Lower leg skin (tissue), 3 donors: ENCODE results near the gene LSG1.

Experiments
- CTCF ChIP-seq, 3 donors: fragments of 450-650 bp; IDR thresholded peaks; one replicate each; pipeline ENCODE4 v1.5.1; 2016; ENCODE audit warnings: antibody characterized with exemption in 3 of 3, mild to moderate bottlenecking in 3 of 3, moderate library complexity in 2 of 3
- POLR2A ChIP-seq, 2 donors: fragments of 450-650 bp; IDR thresholded peaks; one replicate each; pipeline ENCODE4 v1.6.1; 2016 to 2017; ENCODE audit warnings: antibody characterized with exemption in 2 of 2, mild to moderate bottlenecking in 1 of 2, moderate library complexity in 1 of 2

DNA sequence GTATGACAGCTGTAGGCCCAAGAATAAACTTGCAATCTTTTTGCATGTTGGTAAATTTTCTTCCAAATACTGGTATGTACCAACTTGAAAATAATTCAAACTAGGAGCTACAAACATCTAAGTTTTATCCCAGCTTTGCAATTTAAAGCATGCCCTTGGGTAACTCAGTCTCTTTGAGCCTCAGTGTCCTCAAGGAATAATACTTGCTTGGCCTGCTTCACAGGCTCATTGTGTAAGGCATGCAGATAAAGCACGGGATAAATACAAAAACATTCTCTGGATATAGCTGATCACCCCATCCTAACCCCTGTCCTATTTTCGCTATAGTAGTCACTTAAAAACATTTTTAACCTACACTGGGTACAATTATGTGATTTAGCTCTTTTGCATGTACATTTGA, 29.2 kb downstream of the LSG1 start:
- TF ChIP-seq CTCF (IDR thresholded peaks at IDR 0.05) (no peak), POLR2A (IDR thresholded peaks at IDR 0.05) (no peak)
